ENCODE measurements around the gene MRPS14.

Gene MRPS14

GRCh38 chr1:174982971-174983689 lies 40.1 kb downstream of the MRPS14 start:
- peak; percentile 11 to 81 (median 72) for DNase-seq

GRCh38 chr1:174976436-174977108 lies 46.7 kb downstream of the MRPS14 start:
- no peak for DNase-seq

- no peak for DNase-seq
Measured at GRCh38 chr1:174975764-174976163, 47.5 kb downstream of the MRPS14 start.

- no peak for DNase-seq
Measured at GRCh38 chr1:174974711-174975119, 48.5 kb downstream of the MRPS14 start.

- no peak for DNase-seq
Measured at GRCh38 chr1:174971902-174972301, 51.3 kb downstream of the MRPS14 start.

- no peak for DNase-seq
Measured at GRCh38 chr1:174971466-174971865, 51.8 kb downstream of the MRPS14 start.

- no peak for DNase-seq
Measured at GRCh38 chr1:174969977-174970376, 53.2 kb downstream of the MRPS14 start.

GRCh38 chr1:174968750-174969244 lies 54.4 kb downstream of the MRPS14 start:
- DNase-seq, result no peak

- DNase-seq, result no peak
Measured at GRCh38 chr1:174967845-174968705, 55.1 kb downstream of the MRPS14 start.

- DNase-seq, result peak in 1 of 3 experiments; percentile 13
Measured at GRCh38 chr1:174966008-174966572, 57.1 kb downstream of the MRPS14 start.

- DNase-seq, result peak in 1 of 3 experiments; percentile 27
Measured at GRCh38 chr1:174965362-174966007, 57.7 kb downstream of the MRPS14 start.

GRCh38 chr1:174964972-174965361 lies 58.3 kb downstream of the MRPS14 start:
- DNase-seq, result peak in 2 of 3 experiments; percentile 4 to 71

GRCh38 chr1:174964261-174964971 lies 58.8 kb downstream of the MRPS14 start:
- peak in 1 of 3 experiments; percentile 92 for DNase-seq

GRCh38 chr1:174963529-174964125 lies 59.6 kb downstream of the MRPS14 start:
- peak in 2 of 3 experiments; percentile 53 to 69 for DNase-seq

All from NCI-H1417 (cell line).